Activated naive CD4-positive, alpha-beta T cell treated with anti-CD3 and anti-CD28 coated beads, Interleukin-2, amount 10 ng/mL, durations not matched to agents 7 days and 5 days (primary cell): ENCODE results near the gene COPS7A.
"Not testable (repeated sequence)": the region's sequence is repeated elsewhere in the genome, so short reads cannot be mapped to it uniquely, and the experiment has no call there.

Experiments used
- CTCF ChIA-PET: fragments of 350-600 bp; sonication (Branson Sonifier 250); formaldehyde crosslinking; loops from one replicate; lab custom pipeline; 2021; ENCODE audit warnings: antibody characterized with exemption; lab: Charles Lee
- DNase-seq: peaks from one replicate; pipeline ENCODE4 v3.0.0-alpha.2; 2020
- H3K27ac Mint-ChIP-seq: one replicate; pipeline ENCODE4 v1.8.0; 2021; ENCODE audit warnings: mild to moderate bottlenecking, moderate library complexity, mixed read lengths
- H3K27me3 Mint-ChIP-seq: one replicate; pipeline ENCODE4 v1.8.0; 2021; ENCODE audit warnings: mild to moderate bottlenecking, mixed read lengths
- H3K36me3 Mint-ChIP-seq: one replicate; pipeline ENCODE4 v1.8.0; 2021; ENCODE audit warnings: mixed read lengths
- H3K4me1 Mint-ChIP-seq: one replicate; pipeline ENCODE4 v1.8.0; 2021; ENCODE audit warnings: mixed read lengths
- H3K4me3 Mint-ChIP-seq: one replicate; pipeline ENCODE4 v1.8.0; 2021; ENCODE audit warnings: mild to moderate bottlenecking, moderate library complexity, mixed read lengths
- H3K9me3 Mint-ChIP-seq: one replicate; pipeline ENCODE4 v1.8.0; 2021; ENCODE audit warnings: mixed read lengths

The COPS7A gene

DNA sequence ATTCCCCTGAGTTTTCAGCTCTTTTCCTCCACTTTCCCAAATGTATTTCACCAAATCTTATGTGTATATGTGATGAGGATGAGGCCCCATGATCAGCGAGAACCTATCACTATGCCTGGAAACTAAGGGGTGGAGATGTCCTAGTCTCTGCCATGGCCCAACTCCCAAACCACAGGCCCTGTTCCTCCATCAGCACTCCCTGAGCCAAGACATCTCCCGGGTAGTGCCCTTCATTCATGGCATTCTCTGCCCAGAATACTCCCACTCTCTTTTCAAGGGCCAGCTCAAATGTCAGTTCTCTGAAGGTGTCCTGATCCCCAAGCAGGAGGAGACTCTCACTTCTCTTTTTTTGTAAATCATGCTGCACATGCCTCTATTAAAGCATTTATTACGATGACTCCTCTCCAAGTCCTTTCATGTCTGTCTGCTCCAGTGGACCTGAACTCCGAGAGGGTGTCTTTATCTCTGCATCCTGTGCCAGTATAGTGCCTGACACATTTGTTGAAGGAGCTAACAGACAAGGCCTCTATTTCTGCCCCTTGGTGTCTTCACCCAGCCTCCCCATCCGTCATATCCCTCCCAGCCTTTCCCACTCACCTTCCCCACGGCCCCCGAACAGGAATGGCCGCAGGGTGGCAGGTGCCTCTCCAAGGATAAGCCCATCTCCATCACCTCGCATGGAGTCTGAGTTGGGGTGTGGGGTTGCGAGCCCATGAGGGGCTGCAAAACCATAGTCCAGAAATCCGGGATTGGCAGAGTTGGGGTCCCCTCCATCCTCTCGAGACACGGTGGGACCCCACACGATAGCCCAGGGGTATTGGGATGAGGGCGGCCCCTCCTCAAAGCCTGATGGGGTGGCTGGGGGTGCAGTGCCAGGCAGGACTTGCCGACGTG lies 26.9 kb upstream of the COPS7A start:
- no peak overlapping the region for H3K4me3 Mint-ChIP-seq
- CTCF ChIA-PET: interaction anchor here (1.0 to 3.2 kb wide), 3 partner anchors 77 to 127 kb away, joined by 3 to 17 read pairs (median 3); no protein-coding TSS in a partner anchor
- H3K36me3 Mint-ChIP-seq: no peaks in the 10 kb centered on the region
- H3K9me3 Mint-ChIP-seq: no peaks in the 10 kb centered on the region
- no peak for DNase-seq
- H3K27me3 Mint-ChIP-seq: peaks cover 64% of the 10 kb centered on the region
- peaks cover 20% of the 10 kb centered on the region for H3K4me1 Mint-ChIP-seq
- no peak overlapping the region for H3K27ac Mint-ChIP-seq

DNA sequence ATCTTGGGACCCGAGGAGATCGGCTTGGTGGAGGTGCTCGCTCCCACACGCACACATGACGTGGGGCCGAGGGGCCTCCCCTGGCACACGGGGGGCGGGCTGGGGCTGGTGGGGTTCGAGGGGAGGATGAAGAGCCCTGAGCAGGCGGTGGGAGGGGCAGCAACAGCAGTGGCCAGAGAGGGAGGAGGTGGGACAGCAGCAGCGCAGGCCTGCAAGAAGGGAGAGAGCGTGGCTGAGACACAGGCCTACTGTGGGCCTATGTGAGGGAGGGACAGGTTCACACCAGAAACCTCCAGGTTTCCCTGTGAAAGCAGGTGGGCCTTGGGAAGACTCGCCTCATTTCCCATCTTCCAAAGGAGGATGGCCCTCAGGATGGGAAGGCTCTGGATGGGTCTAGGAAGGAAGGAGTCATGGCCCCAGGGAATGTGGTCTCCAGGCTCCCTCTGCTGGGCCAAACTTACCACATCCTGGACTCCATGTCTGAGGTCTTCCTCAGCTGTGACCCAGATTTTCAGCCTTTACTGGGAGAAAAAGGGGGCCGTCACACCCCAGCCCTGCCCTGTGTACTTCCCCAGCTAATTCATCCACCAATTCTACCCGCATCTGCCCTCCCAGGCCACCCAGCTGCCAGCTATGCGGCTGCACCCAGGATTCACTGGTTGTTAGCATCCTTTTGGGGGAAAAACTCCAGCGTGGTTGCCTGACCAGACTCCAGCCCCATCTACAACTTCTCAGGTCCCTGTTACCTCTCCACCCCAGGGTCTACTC lies 26.1 kb upstream of the COPS7A start:
- H3K27ac Mint-ChIP-seq: no peak overlapping the region
- CTCF ChIA-PET: interaction anchor here (0.9 to 3.2 kb wide), 7 partner anchors 13 to 144 kb away, joined by 3 to 17 read pairs (median 4); no protein-coding TSS in a partner anchor
- H3K9me3 Mint-ChIP-seq: no peaks in the 10 kb centered on the region
- H3K27me3 Mint-ChIP-seq: peaks cover 72% of the 10 kb centered on the region
- no peak overlapping the region for H3K4me3 Mint-ChIP-seq
- peaks cover 20% of the 10 kb centered on the region for H3K4me1 Mint-ChIP-seq
- peak; percentile 46 for DNase-seq
- H3K36me3 Mint-ChIP-seq: no peaks in the 10 kb centered on the region

DNA sequence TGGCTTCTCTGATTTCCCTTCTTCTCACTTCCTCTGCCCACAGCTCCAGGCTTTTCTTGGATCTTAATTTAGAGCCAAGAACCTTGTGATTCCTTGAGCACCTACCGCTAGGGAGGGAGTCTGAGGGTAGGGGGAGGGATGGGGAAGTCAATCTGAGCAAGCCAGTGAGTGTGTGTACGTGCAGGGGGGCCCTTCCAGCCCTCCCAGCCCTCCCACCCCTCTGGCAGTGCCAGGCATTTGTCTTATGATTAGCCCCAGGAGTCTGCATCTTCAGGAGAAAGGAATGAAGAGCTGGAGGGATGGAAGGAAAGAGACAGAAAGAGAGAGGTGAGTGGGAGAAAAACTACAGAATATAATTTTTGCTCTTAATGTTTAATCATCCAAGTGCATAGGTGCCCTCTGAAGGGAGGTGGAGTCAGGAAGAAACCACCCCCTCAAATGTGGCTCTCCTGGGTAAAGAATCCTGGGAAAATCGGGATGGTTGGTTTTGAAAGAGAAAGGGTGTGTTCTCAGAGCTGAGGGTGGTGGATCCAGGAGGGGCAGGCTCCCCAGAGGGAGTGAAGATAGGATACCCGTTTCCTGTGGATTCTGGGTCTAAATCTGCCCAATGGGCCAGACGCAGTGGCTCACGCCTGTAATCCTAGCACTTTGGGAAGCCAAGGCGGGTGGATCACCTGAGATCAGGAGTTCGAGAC lies 25.3 kb upstream of the COPS7A start:
- CTCF ChIA-PET: interaction anchor here (0.7 to 3.2 kb wide), 9 partner anchors 9 to 145 kb away, joined by 3 to 17 read pairs (median 4); partner anchors contain the start of gene ZNF384
- Mint-ChIP-seq H3K36me3 (no peaks in the 10 kb centered on the region), H3K9me3 (no peaks in the 10 kb centered on the region), H3K4me3 (no peak overlapping the region), H3K27ac (no peak overlapping the region), H3K4me1 (peaks cover 20% of the 10 kb centered on the region), H3K27me3 (peaks cover 80% of the 10 kb centered on the region)
- DNase-seq: no peak

DNA sequence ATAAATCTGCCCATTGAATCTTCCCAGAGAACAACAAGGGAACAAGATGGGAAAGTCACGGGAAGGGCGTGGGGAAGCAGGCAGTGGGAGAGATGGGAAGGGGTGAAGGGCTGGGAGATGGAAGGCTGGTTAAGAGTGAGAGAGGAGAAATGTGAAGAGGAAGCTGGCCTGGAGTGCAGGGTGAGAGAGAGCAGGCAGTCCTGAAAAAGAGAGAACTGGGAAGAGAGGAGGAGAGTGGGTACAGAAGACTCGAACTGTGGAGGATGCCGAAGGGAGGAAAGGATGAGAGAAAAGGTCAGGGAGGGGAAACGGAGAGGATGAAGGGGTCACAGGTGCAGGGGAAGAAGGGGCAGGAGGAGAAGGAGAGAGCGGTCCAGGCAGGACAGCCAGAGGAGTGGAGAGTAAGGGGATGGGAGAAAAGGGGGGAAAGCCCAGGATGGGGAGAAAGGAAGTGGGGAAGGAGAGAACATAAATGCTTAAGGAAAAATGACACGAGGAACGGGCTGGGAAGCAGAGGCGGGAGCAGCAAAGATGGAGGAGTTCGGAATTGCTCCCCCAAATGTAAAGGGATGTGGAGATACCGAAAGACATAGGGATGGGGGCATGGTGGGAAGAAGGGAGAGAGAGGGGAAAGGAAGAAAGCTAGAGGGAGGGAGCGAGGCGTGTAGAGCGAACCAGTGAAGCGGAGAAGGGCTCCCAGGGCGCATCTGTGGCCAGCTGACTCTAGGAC lies 24.4 kb upstream of the COPS7A start:
- no peak for DNase-seq
- Mint-ChIP-seq H3K27me3 (peaks cover 86% of the 10 kb centered on the region), H3K9me3 (no peaks in the 10 kb centered on the region), H3K27ac (no peak overlapping the region), H3K4me3 (peak overlapping the region; percentile 38), H3K36me3 (no peaks in the 10 kb centered on the region), H3K4me1 (peaks cover 20% of the 10 kb centered on the region)
- CTCF ChIA-PET: interaction anchor here (0.7 to 1.5 kb wide), 5 partner anchors 10 to 142 kb away, joined by 3 to 4 read pairs (median 3); partner anchors contain the start of gene ZNF384

DNA sequence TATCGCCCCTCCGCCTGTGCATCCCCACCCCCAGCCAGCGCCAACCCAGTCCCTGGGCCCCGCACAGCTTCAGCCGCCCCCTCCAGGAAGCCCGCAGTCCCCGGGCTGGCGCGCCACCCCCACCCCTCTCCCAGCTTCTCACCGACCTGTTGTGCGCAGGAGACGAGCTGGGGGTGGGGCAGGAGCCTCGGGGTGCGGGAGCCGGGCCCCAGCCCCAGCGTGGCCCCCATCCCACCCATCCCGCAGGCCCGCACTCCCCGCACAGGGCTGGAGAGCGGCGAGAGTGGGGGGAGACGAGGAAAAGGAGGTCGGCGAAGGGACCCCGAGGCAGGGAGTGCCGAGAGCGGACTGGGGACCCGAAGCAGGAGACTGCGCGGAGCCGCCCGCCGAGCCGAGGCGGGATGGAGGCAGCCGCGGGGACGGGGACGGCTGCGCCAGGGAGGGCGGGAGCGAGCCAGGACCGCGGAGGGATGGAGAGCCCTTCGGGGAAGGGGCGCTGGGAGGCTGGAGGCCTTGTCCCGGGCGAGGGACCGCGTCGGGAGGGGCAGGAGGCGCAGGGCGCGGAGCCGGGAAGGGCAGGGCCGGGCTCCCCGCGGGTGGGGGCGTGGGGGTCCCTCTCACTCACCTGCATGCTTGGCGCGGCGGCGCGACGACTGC lies 23.7 kb upstream of the COPS7A start:
- Mint-ChIP-seq H3K4me1 (peaks cover 20% of the 10 kb centered on the region), H3K9me3 (no peaks in the 10 kb centered on the region), H3K27me3 (peaks cover 86% of the 10 kb centered on the region), H3K27ac (no peak overlapping the region), H3K4me3 (peak overlapping the region; percentile 38), H3K36me3 (no peaks in the 10 kb centered on the region)
- DNase-seq: peak; percentile 46
- CTCF ChIA-PET: interaction anchor here (1.0 to 1.1 kb wide), 2 partner anchors 11 to 125 kb away, joined by 3 to 4 read pairs; partner anchors contain the start of gene ZNF384

DNA sequence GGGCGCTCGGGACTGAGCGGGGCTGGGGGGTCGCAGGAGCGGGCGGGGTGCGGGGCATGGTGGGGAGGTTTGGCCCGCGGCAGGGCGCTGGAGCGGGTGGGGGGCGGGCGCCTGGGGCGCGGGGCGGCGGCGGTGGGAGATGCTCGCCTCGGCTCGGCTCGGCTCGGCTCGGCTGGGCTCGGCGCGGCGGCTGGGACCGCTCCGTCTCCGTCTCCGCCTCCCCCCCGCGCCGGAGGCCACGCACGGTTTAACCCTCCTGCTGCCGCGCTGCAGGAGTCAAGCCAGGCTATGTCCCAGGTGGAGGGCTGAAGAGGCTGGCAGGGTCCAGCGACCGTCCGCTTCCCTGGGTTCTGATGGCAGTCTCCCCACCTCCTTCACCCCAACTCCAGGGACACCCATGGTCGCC lies 23.2 kb upstream of the COPS7A start, which contains the start of gene PIANP:
TSS of gene PIANP (minus strand) at position 170 of the 406 bp plus-strand sequence. CDS start 2,754 bp downstream, outside the sequence.
- Mint-ChIP-seq H3K36me3 (no peaks in the 10 kb centered on the region), H3K27ac (no peak within 1 kb of the TSS), H3K4me3 (peak within 1 kb of the TSS; percentile 52), H3K27me3 (peaks cover 91% of the 10 kb centered on the region), H3K9me3 (no peaks in the 10 kb centered on the region), H3K4me1 (peaks cover 20% of the 10 kb centered on the region)
- DNase-seq: peak; percentile 76
- CTCF ChIA-PET: no interaction called here

DNA sequence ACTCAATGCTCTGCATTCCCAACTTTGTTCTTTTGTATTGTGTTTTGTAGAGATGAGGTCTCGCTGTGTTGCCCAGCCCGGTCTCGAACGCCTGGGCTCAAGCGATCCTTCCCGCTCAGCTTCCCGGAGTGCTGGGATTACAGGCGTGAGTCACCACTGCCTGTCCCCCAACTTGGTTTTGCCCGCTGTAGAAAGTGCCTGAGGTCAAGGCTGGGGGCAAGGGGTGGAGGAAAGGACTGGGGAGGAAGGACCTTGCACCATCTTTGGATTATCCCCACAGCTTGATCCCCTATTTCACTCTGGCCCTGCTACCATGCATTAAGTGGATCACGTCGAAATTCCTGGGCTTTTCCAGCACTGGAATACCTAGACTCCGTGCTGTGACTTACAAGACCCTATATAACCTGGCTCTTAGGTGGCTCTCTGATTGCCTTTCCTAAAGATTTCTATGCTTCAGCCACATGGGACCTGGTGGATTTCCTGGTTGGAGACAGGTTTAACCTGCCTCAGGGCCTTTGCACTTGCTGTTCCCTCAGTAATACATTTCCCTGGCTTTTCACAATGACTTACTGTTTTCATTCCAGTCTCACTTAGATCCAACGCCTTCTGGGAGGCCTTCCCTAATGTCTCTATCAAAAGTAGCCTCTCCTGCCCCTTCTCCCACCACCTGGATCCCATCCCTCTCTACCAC lies 22.6 kb upstream of the COPS7A start:
- H3K27ac Mint-ChIP-seq: no peak overlapping the region

DNA sequence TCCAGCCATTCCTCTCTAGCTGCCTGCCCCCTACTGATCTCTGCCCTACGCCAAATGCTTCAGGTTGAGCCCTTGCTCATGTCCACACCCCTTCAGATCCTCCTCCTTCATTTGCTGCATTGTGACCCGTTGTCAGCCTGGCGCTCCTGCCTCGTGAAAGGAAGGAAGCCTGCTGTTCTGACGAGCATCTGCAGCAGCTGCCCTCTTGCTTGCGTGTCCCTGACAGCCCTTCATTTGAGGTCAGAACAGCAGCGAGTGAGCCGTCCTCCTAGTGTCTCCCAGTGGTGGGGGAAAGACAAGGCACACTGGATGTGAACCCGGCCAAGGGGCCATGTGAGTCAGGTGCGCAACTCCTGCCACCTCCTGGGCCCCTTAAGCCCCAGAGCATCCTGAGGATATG lies 20.2 kb upstream of the COPS7A start:
- peaks cover 79% of the 10 kb centered on the region for H3K27me3 Mint-ChIP-seq
- no peak overlapping the region for H3K27ac Mint-ChIP-seq
- peaks cover under 1% of the 10 kb centered on the region for H3K9me3 Mint-ChIP-seq
- peak; percentile 28 for DNase-seq
- no peak overlapping the region for H3K4me3 Mint-ChIP-seq
- H3K4me1 Mint-ChIP-seq: peaks cover 17% of the 10 kb centered on the region
- CTCF ChIA-PET: no interaction called here
- no peaks in the 10 kb centered on the region for H3K36me3 Mint-ChIP-seq

More for the DNA sequence above, 22.6 kb upstream of the COPS7A start:
- H3K4me3 Mint-ChIP-seq: peak overlapping the region; percentile 52
- peaks cover 20% of the 10 kb centered on the region for H3K4me1 Mint-ChIP-seq
- CTCF ChIA-PET: no interaction called here
- peaks cover 97% of the 10 kb centered on the region for H3K27me3 Mint-ChIP-seq
- DNase-seq: no peak
- H3K36me3 Mint-ChIP-seq: no peaks in the 10 kb centered on the region
- H3K9me3 Mint-ChIP-seq: no peaks in the 10 kb centered on the region

DNA sequence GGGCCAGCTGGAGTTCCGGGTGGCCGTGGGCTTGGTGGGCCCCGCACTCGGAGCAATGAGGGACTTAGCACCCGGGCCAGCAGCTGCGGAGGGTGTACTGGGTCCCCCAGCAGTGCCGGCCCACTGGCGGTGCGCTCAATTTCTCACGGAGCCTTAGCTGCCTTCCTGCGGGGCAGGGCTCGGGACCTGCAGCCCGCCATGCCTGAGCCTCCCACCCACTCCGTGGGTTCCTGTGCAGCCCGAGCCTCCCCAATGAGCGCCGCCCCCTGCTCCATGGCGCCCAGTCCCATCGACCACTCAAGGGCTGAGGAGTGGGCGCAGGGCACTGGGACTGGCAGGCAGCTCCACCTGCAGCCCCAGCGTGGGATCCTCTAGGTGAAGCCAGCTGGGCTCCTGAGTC lies 15.5 kb upstream of the COPS7A start:
- peaks cover 47% of the 10 kb centered on the region for H3K27me3 Mint-ChIP-seq
- H3K9me3 Mint-ChIP-seq, H3K36me3 Mint-ChIP-seq, H3K27ac Mint-ChIP-seq, DNase-seq, H3K4me3 Mint-ChIP-seq, CTCF ChIA-PET, H3K4me1 Mint-ChIP-seq: not testable (repeated sequence)

DNA sequence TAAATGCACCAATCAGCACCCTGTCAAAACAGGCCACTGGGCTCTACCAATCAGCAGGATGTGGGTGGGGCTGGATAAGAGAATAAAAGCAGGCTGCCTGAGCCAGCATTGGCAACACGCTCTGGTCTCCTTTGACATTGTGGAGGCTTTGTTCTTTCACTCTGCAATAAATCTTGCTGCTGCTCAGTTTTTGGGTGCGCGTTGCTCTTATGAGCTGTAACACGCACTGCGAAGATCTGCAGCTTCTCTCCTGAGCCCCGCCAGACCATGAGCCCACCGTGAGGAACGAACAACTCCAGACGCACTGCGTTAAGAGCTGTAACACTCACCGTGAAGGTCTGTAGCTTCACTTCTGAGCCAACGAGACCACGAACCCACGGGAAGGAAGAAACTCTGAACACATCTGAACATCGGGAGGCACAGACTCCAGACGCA lies 14.9 kb upstream of the COPS7A start:
- peaks cover 43% of the 10 kb centered on the region for H3K27me3 Mint-ChIP-seq
- DNase-seq: peak; percentile 37
- H3K36me3 Mint-ChIP-seq: no peaks in the 10 kb centered on the region
- CTCF ChIA-PET: no interaction called here
- H3K9me3 Mint-ChIP-seq: peaks cover 3% of the 10 kb centered on the region
- peak overlapping the region; percentile 19 for H3K4me3 Mint-ChIP-seq
- H3K4me1 Mint-ChIP-seq: peaks cover 8% of the 10 kb centered on the region
- peak overlapping the region; percentile 12 for H3K27ac Mint-ChIP-seq

DNA sequence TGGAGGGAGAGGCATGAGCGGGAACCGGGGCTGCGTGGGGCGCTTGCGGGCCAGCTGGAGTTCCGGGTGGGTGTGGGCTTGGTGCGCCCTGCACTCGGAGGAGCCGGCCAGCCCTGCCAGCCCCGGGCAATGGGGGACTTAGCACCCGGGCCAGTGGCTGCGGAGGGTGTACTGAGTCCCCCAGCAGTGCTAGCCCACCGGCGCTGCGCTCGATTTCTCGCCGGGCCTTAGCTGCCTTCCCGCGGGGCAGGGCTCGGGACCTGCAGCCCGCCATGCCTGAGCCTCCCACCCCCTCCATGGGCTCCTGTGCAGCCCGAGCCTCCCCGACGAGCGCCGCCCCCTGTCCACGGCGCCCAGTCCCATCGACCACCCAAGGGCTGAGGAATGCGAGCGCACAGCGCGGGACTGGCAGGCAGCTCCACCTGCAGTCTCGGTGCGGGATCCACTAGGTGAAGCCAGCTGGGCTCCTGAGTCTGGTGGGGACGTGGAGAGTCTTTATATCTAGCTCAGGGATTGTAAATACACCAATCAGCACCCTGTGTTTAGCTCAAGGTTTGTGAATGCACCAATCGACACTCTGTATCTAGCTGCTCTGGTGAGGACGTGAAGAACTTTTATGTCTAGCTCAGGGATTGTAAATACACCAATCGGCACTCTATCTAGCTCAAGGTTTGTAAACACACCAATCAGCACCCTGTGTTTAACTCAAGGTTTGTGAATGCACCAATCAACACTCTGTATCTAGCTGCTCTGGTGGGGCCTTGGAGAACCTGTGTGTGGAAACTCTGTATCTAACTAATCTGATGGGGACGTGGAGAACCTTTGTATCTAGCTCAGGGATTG lies 7.6 kb upstream of the COPS7A start:
- CTCF ChIA-PET, H3K4me3 Mint-ChIP-seq: not testable (repeated sequence)
- peaks cover 13% of the 10 kb centered on the region for H3K27me3 Mint-ChIP-seq

More for the DNA sequence above, 7.6 kb upstream of the COPS7A start:
- H3K36me3 Mint-ChIP-seq, H3K27ac Mint-ChIP-seq, DNase-seq, H3K4me1 Mint-ChIP-seq, H3K9me3 Mint-ChIP-seq: not testable (repeated sequence)
